HG03108 (cell line): ENCODE data around the gene PRIM2.
"Not testable (repeated sequence)": the region's sequence is repeated elsewhere in the genome, so short reads cannot be mapped to it uniquely, and the experiment has no call there.

ENCODE experiments used
- ATAC-seq: cut with Tn5 transposase; IDR thresholded peaks from one replicate; pipeline ENCODE4 v1.9.1; 2021; ENCODE audit warnings: moderate library complexity; ENCODE audit not compliant: unreplicated experiment

PRIM2 gene

DNA sequence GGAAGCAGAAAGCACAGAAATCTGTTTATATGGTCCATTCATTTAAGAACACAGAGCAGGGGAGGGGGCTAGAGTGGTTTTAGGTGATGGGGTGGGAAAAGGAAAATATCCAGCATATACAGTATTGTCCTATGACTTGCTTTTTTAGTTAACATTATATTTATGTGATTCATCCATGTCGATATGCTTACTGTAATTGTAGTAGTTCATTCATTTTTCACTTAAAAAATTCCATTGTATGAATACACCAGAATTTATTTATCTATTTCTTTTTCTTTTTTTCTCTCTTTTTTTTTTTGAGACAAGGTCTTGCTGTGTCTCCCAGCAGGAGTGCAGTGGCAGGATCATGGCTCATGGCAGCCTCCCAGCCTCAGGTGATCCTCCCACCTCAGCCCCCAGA lies 9.6 kb upstream of the PRIM2 start:
- no peak for ATAC-seq

DNA sequence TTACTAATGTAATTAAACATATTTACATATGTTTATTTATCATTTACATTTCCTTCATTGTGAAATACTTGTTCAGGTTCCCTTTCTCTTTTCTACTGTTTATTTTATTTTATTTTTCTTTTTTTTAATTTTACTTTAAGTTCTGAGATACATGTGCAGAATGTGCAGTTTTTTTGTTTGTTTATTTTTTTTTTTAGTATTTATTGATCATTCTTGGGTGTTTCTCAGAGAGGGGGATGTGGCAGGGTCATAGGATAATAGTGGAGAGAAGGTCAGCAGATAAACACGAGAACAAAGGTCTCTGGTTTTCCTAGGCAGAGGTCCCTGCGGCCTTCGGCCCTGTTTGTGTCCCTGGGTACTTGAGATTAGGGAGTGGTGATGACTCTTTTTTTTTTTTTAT lies 8.7 kb upstream of the PRIM2 start:
- not testable (repeated sequence) for ATAC-seq

GRCh38 chr6:57310095-57310816 lies 7.2 kb upstream of the PRIM2 start:
- not testable (repeated sequence) for ATAC-seq

DNA sequence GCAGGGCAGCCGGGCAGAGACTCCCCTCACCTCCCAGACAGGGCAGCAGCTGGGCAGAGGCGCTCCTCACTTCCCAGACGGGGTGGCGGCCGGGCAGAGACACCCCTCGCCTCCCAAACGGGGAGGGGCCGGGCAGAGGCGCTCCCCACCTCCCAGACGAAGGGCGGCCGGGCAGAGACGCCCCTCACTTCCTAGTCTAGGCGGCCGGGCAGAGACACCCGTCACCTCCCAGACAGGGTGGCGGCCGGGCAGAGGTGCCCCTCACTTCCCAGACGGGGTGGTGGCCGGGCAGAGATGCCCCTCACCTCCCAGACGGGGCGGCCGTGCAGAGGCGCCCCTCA lies 6.6 kb upstream of the PRIM2 start:
- no peak for ATAC-seq

DNA sequence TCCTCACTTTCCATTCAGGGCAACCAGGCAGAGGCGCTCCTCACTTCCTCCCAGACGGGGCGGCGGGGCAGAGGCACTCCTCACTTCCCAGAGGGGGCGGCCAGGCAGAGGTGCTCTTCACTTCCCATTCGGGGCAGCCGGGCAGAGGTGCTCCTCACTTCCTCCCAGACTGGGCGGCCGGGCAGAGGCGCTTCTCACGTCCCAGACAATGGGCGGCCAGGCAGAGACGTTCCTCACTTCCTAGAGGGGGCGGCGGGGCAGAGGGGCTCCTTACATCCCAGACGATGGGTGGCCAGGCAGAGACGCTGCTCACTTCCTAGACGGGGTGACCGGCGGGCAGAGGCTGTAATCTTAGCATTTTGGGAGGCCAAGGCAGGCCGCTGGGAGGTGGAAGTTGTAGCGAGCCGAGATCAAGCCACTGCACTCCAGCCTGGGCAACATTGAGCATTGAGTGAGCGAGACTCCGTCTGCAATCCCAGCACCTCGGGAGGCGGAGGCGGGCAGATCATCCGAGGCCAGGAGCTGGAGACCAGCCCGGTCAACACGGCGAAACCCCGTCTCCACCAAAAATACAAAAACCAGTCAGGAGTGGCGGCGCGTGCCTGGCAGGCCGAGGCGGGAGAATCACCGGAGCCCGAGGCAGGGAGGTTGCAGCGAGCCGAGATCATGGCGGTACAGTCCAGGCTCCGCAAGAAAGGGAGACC lies 6.0 kb upstream of the PRIM2 start:
- not testable (repeated sequence) for ATAC-seq

DNA sequence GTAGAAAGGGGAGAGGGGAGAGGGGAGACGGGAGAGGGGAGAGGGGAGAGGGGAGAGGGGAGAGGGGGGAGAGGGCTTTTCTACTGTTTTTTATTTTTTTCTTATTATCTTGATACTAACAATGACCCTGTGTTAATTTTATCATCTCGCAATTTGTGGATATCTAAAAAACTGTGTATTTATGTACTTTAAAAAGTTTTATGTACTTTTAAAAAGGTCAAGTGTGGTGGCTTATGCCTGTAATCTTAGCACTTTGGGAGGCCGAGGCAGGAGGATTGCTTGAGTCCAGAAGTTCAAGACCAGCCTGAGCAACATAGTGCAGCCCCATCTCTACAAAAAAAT lies 5.5 kb upstream of the PRIM2 start:
- ATAC-seq, result no peak

DNA sequence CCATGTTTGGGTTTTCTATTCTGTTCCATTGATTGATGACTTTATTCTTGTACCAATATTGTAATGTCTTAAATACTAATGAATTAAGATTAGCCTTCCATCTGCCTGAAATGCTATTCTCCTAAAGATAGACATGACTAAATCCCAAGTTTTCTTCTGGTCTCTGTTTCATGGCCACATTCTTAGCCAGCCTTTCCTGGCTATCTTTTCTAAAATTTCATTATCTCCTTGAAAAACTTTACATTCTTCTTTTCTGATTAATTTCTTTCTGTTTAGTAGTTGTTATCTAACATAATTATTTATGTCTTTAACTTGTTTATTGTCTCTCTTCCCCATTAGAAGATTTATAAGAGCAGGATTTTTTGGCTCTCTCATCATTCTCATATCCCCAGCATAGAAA lies 4.4 kb upstream of the PRIM2 start:
- no peak for ATAC-seq

- ATAC-seq, result no peak
Observed at GRCh38 chr6:57313711-57314471, 3.5 kb upstream of the PRIM2 start.

GRCh38 chr6:57315111-57315510 lies 2.3 kb upstream of the PRIM2 start:
- ATAC-seq, result no peak

GRCh38 chr6:57315851-57316250 lies 1.6 kb upstream of the PRIM2 start:
- ATAC-seq, result no peak

DNA sequence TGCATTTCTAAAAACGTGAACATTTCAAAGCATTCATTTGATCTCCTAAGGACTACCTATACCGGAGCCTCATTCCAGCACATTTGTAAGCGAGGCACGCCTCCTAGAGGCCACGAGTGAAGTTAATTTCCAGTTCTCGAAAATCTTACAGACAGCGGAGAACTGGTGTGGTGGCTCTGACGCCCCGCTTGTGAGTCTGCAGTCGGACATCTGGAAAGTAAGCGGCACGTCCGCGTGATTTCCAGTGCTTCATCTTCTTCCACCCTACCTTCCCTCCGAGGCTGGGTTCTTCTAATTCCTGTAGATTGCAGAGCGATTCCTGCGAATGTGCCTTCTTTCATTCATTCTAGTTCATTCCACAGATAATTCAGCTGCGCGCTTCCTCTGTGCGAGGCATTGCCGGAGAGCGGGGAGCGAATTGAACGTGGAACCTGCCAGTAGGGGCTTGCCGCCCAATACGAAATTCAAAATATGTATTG lies 810 bp upstream of the PRIM2 start:
- ATAC-seq, result peak; percentile 84

- ATAC-seq, result no peak
Observed at GRCh38 chr6:57324538-57324937, 7.1 kb downstream of the PRIM2 start.

DNA sequence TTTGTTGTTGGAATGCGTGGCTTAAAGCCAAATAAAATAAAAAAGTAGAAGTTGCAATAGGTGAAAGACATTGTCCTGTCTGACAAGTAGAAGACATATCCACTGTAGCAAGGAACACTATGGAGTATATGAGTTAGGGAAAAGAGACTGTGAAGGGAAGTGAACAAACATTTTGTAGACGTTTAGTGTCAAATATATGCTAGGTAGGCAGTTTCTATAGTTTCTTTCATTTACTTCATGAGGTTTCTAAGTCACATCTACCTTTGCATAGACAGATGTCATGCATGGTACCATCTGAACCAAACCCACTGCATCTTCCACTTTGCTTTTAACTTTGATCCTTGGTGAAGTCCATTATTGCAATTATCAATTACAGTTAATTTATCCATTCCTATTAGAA lies 9.9 kb downstream of the PRIM2 start:
- ATAC-seq, result no peak

- no peak for ATAC-seq
Observed at GRCh38 chr6:57328074-57328473, 10.6 kb downstream of the PRIM2 start.

DNA sequence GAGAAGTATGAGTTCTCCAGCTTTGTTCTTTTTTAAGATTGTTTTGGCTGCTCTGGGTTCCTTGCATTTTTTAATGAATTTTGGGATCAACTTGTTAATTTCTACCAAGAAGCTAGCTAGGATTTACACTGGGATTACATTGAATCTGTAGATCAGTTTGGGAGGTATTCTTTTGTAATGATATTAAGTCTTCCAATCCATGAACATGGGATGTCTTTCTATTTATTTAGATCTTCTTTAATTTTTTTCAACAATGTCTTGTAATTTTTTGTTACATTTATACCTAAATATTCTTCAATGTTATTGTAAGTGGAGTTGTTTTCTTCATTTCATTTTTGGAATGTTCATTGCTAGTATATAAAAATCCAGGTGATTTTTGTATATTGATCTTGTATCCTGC lies 12.5 kb downstream of the PRIM2 start:
- ATAC-seq, result no peak

- ATAC-seq, result no peak
Observed at GRCh38 chr6:57342148-57342669, 24.8 kb downstream of the PRIM2 start.

GRCh38 chr6:57343342-57343741 lies 25.9 kb downstream of the PRIM2 start:
- ATAC-seq, result not testable (repeated sequence)

DNA sequence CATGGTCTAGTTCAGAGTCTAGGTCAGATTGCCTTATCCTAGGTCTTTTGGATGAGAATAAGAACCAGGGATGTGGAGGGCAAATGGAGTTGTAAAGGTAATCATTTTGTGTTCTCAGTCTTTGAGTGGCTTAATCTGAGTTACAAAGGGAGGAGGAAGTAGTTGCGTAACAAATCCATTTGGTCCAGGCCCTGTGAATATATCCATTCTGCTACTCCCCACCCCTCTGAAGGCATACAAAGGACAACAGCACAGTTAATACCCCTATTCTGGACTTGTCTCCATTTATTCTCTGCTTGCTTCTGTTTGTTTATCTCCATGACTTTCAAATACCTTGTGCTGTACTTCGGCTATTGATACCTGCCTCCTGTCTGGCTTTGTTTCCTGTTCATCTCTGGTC lies 29.3 kb downstream of the PRIM2 start:
- not testable (repeated sequence) for ATAC-seq

- ATAC-seq, result not testable (repeated sequence)
Observed at GRCh38 chr6:57347597-57347996, 30.2 kb downstream of the PRIM2 start.

- ATAC-seq, result not testable (repeated sequence)
Observed at GRCh38 chr6:57350443-57350842, 33.0 kb downstream of the PRIM2 start.

DNA sequence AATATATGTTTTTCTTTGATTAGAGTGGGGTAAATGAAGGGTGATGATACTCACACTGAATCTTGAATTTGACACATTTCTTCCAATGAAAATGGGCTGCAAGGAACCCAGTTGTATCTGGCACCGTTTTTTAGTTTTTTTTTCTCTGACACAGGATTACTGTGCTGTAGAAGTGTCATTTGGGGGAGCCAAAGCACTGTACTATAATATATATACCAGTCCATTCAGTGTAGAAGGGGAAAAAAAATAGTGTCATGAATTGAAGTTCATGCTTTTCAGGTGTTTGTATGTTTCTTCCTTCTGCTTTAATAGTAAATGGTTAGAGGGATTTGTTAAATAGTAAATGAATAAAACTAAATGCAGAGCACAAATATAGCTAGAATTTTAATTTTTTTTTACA lies 35.2 kb downstream of the PRIM2 start:
- not testable (repeated sequence) for ATAC-seq

GRCh38 chr6:57358319-57358718 lies 40.9 kb downstream of the PRIM2 start:
- not testable (repeated sequence) for ATAC-seq
